ENCODE data around the gene BCL2L14.

DNA sequence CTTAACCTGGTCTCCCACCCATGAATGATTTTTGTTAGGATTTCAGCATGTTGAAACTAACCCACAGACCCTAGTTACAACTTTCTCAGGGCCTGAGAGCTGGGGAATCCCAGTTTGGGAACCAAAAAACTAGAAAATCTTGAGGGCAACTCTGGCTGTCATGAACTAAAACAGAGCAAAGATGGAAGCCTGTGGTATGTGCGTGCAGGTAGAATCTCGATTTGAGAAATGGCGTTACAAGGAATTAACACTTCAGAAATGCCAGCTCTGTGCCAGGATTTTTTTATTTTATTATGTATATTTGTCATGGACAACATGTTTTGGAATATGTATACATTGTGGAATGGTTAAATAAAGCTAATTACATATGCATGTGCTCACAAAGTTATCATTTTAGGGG is 36.4 kb upstream of the BCL2L14 start:
- TF ChIP-seq CTCF (IDR thresholded peaks at IDR 0.05) = no peak
- no peak for TF ChIP-seq ZFX (IDR thresholded peaks at IDR 0.05; ENCODE audit: borderline replicate concordance)
